H9 (cell line): ENCODE results near the gene EFEMP1. TPM values are rescaled to one million over a fixed set of nuclear protein-coding genes. Genes with fewer than 3 reads are reported as not detected.
"Not testable (repeated sequence)": the region's sequence is repeated elsewhere in the genome, so short reads cannot be mapped to it uniquely, and the experiment has no call there.

Source experiments
- DNase-seq: peaks from one replicate; pipeline ENCODE4 v3.0.0-alpha.2; 2017
- H2AFZ ChIP-seq: one replicate; pipeline ENCODE4 v1.6.1; 2013; ENCODE audit warnings: mild to moderate bottlenecking, low read length, control low read depth, moderate library complexity
- H2AK5ac ChIP-seq: 2 replicates; pipeline ENCODE4 v1.6.1; 2013; ENCODE audit warnings: low read length, control low read depth, mixed read lengths; ENCODE audit not compliant: insufficient read length
- H2BK120ac ChIP-seq: one replicate; pipeline ENCODE4 v1.6.1; 2013; ENCODE audit warnings: low read depth, mild to moderate bottlenecking, low read length, control low read depth, inconsistent platforms; ENCODE audit not compliant: poor library complexity, severe bottlenecking
- H2BK12ac ChIP-seq: 2 replicates; pipeline ENCODE4 v1.6.1; 2013; ENCODE audit warnings: low read length, control low read depth, mixed read lengths, low read depth; ENCODE audit not compliant: insufficient read length
- H2BK15ac ChIP-seq: 2 replicates; pipeline ENCODE4 v1.6.1; 2013; ENCODE audit warnings: low read depth, low read length, control low read depth
- H2BK20ac ChIP-seq: one replicate; pipeline ENCODE4 v1.6.1; 2013; ENCODE audit warnings: low read depth, mild to moderate bottlenecking, low read length, control low read depth, inconsistent platforms; ENCODE audit not compliant: poor library complexity, severe bottlenecking
- H2BK5ac ChIP-seq: 2 replicates; pipeline ENCODE4 v1.6.1; 2013; ENCODE audit warnings: low read length, control low read depth, mixed read lengths; ENCODE audit not compliant: insufficient read length
- H3K14ac ChIP-seq: 2 replicates; pipeline ENCODE4 v1.6.1; 2013; ENCODE audit warnings: low read length, control low read depth; ENCODE audit not compliant: insufficient read depth
- H3K18ac ChIP-seq: 2 replicates; pipeline ENCODE4 v1.6.1; 2013; ENCODE audit warnings: low read depth, mild to moderate bottlenecking, mixed read lengths, low read length, control low read depth; ENCODE audit not compliant: insufficient read length
- H3K23ac ChIP-seq: 2 replicates; pipeline ENCODE4 v1.6.1; 2013; ENCODE audit warnings: low read length, control low read depth, mixed read lengths, low read depth; ENCODE audit not compliant: insufficient read length
- H3K23me2 ChIP-seq: 2 replicates; pipeline ENCODE4 v1.6.1; 2013; ENCODE audit warnings: low read depth, mild to moderate bottlenecking, mixed read lengths, low read length, control low read depth; ENCODE audit not compliant: insufficient read length, poor library complexity, severe bottlenecking
- H3K27ac ChIP-seq: 2 replicates; pipeline ENCODE4 v1.5.1; 2013; ENCODE audit warnings: low read length, control low read depth, mixed read lengths, low read depth; ENCODE audit not compliant: insufficient read length
- H3K27me3 ChIP-seq: 2 replicates; pipeline ENCODE4 v1.6.1; 2013; ENCODE audit warnings: low read length, control low read depth, inconsistent platforms; ENCODE audit not compliant: insufficient read depth
- H3K4ac ChIP-seq: 2 replicates; pipeline ENCODE4 v1.6.1; 2013; ENCODE audit warnings: low read depth, mild to moderate bottlenecking, control low read depth, inconsistent platforms, low read length, moderate library complexity
- H3K4me1 ChIP-seq: 2 replicates; pipeline ENCODE4 v1.6.1; 2013; ENCODE audit warnings: low read length, control low read depth, inconsistent platforms; ENCODE audit not compliant: insufficient read depth
- H3K4me2 ChIP-seq: 2 replicates; pipeline ENCODE4 v1.6.1; 2013; ENCODE audit warnings: low read length, control low read depth, mixed read lengths; ENCODE audit not compliant: insufficient read length, insufficient read depth
- H3K56ac ChIP-seq: 2 replicates; pipeline ENCODE4 v1.6.1; 2013; ENCODE audit warnings: low read depth, mild to moderate bottlenecking, mixed read lengths, low read length, control low read depth; ENCODE audit not compliant: insufficient read length
- H3K79me1 ChIP-seq: 2 replicates; pipeline ENCODE4 v1.6.1; 2013; ENCODE audit warnings: low read depth, mild to moderate bottlenecking, moderate library complexity, low read length, control low read depth, inconsistent platforms; ENCODE audit not compliant: insufficient read depth, poor library complexity, severe bottlenecking
- H3K79me2 ChIP-seq: 2 replicates; pipeline ENCODE4 v1.6.1; 2013; ENCODE audit warnings: low read length, control low read depth, inconsistent platforms; ENCODE audit not compliant: insufficient read depth
- H3K9ac ChIP-seq: 2 replicates; pipeline ENCODE4 v1.6.1; 2013; ENCODE audit warnings: low read length, control low read depth, mixed read lengths; ENCODE audit not compliant: insufficient read length; ENCODE audit errors: extremely low read depth
- H3K9me3 ChIP-seq: one replicate; pipeline ENCODE4 v1.6.1; 2013; ENCODE audit warnings: low read depth, low read length, inconsistent platforms; ENCODE audit not compliant: control insufficient read depth
- H3T11ph ChIP-seq: one replicate; pipeline ENCODE4 v1.6.1; 2013; ENCODE audit warnings: mild to moderate bottlenecking, low read length, control low read depth, inconsistent platforms
- H4K20me1 ChIP-seq: one replicate; pipeline ENCODE4 v1.6.1; 2013; ENCODE audit not compliant: control insufficient read depth, insufficient read length, insufficient read depth
- H4K5ac ChIP-seq: 2 replicates; pipeline ENCODE4 v1.6.1; 2013; ENCODE audit warnings: low read depth, mild to moderate bottlenecking, mixed read lengths, low read length, control low read depth; ENCODE audit not compliant: insufficient read length
- H4K8ac ChIP-seq: replicated peaks from 2 replicates; pipeline ENCODE4 v1.6.1; 2013; ENCODE audit warnings: low read length, control low read depth, mixed read lengths, low read depth; ENCODE audit not compliant: insufficient read length
- H4K91ac ChIP-seq: 2 replicates; pipeline ENCODE4 v1.6.1; 2013; ENCODE audit warnings: low read depth, mild to moderate bottlenecking, moderate library complexity, mixed read lengths, low read length, control low read depth; ENCODE audit not compliant: insufficient read length
- H3K27ac Mint-ChIP-seq, 3 experiments: 2 replicates in 2 of 3; 3 replicates in 1 of 3; pipeline ENCODE4 v1.8.0; 2020 to 2021; ENCODE audit warnings: mixed read lengths in 3 of 3, mild to moderate bottlenecking in 1 of 3, moderate library complexity in 1 of 3
- H3K27me3 Mint-ChIP-seq: 2 replicates; pipeline ENCODE4 v1.8.0; 2021; ENCODE audit warnings: low read depth, mild to moderate bottlenecking, moderate library complexity, mixed read lengths
- H3K36me3 Mint-ChIP-seq, 3 experiments: 2 replicates in 2 of 3; 3 replicates in 1 of 3; pipeline ENCODE4 v1.8.0; 2020 to 2021; ENCODE audit warnings: low read depth in 3 of 3, mixed read lengths in 3 of 3; ENCODE audit not compliant: insufficient read depth in 1 of 3
- H3K4me1 Mint-ChIP-seq, 2 experiments: 2 replicates each; pipeline ENCODE4 v1.8.0; 2020; ENCODE audit warnings: mixed read lengths in 2 of 2
- H3K4me3 Mint-ChIP-seq, 2 experiments: 2 replicates in 1 of 2; 3 replicates in 1 of 2; pipeline ENCODE4 v1.8.0; 2020 to 2021; ENCODE audit warnings: mild to moderate bottlenecking in 2 of 2, mixed read lengths in 2 of 2, moderate library complexity in 1 of 2
- H3K9me3 Mint-ChIP-seq, 2 experiments: 2 replicates in 1 of 2; 3 replicates in 1 of 2; pipeline ENCODE4 v1.8.0; 2020; ENCODE audit warnings: mild to moderate bottlenecking in 2 of 2, mixed read lengths in 2 of 2, moderate library complexity in 1 of 2
- CTCF ChIP-seq: fragments of 200-600 bp; sonication (generic); conservative IDR thresholded peaks from 3 replicates; pipeline ENCODE4 v1.8.0; 2021; ENCODE audit warnings: antibody characterized with exemption, mild to moderate bottlenecking
- WGBS: extraction: QIAGEN DNeasy Blood & Tissue Kit; methylation state at CpG from one replicate; pipeline ENCODE4 v1.1.7; 2013; ENCODE audit warnings: missing lambda C conversion rate, low lambda C conversion rate, mixed read lengths; ENCODE audit not compliant: insufficient read length; ENCODE audit errors: extremely low coverage; 5-methylcytosine and 5-hydroxymethylcytosine counted together
- total RNA-seq: library from RNA; stranded (reverse); gene quantifications from 2 replicates; pipeline ENCODE4 v1.2.1, GENCODE V29; 2021

Gene EFEMP1
- total RNA-seq, 1 experiment from 2014 or later, result 3.5 TPM

GRCh38 chr2:55827855-55828254 lies 95.7 kb downstream of the EFEMP1 start:
- Mint-ChIP-seq H3K27me3 (peaks cover 2% of the 10 kb centered on the region), H3K36me3 (peaks cover 0 to 5% (median 0%) of the 10 kb centered on the region in 3 experiments; a peak in 3 of 7 replicates), H3K27ac (peak overlapping the region in 1 of 3 experiments; percentile 12; a peak in 1 of 7 replicates), H3K4me3 (no peak overlapping the region), H3K9me3 (peaks cover 3 to 7% of the 10 kb centered on the region in 2 experiments), H3K4me1 (peaks cover 12 to 14% of the 10 kb centered on the region in 2 experiments)
- H3K9ac ChIP-seq, result no peak overlapping the region
- H3K79me1 ChIP-seq, result no peaks in the 10 kb centered on the region
- no peak for TF ChIP-seq CTCF
- no peak overlapping the region for H2BK20ac ChIP-seq
- H4K20me1 ChIP-seq, result no peaks in the 10 kb centered on the region
- no peak overlapping the region for H3K4ac ChIP-seq
- no peak overlapping the region for H3K23ac ChIP-seq
- H2BK15ac ChIP-seq, result no peak overlapping the region
- H3K4me1 ChIP-seq, result no peaks in the 10 kb centered on the region
- no peak overlapping the region for H3K18ac ChIP-seq
- no peak overlapping the region for H2AK5ac ChIP-seq
- H3K79me2 ChIP-seq, result no peaks in the 10 kb centered on the region
- H2BK12ac ChIP-seq, result no peak overlapping the region
- H2BK5ac ChIP-seq, result no peak overlapping the region
- H3K14ac ChIP-seq, result no peak overlapping the region
- H4K5ac ChIP-seq, result no peak overlapping the region
- H3T11ph ChIP-seq, result no peak overlapping the region
- no peak overlapping the region for H4K8ac ChIP-seq
- no peak overlapping the region for H4K91ac ChIP-seq
- H3K27me3 ChIP-seq, result no peaks in the 10 kb centered on the region
- H3K27ac ChIP-seq, result no peak overlapping the region
- no CpG with 5 or more reads among the region's 1 CpG for WGBS
- no peak for DNase-seq
- H2AFZ ChIP-seq, result no peak overlapping the region
- H3K9me3 ChIP-seq, result no peaks in the 10 kb centered on the region
- H3K4me2 ChIP-seq, result no peak overlapping the region
- H2BK120ac ChIP-seq, result no peak overlapping the region
- H3K56ac ChIP-seq, result no peak overlapping the region
- no peaks in the 10 kb centered on the region for H3K23me2 ChIP-seq

DNA sequence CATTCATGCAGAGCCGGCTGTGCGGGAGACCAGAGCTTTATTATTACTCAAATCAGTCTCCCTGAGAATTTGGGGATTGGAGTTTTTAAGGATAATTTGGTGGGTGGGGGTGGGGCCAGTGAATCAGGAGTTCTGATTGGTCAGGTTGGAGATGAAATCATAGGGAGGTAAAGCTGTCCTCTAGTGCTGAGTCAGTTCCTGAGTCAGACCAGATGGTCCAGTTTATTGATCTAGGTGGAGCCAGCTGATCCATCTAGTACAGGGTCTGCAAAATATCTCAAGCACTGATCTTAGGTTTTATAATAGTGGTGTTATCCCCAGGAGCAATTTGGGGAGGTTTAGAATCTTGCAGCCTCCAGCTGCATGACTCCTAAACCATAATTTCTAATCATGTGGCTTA lies 96.2 kb downstream of the EFEMP1 start:
- not testable (repeated sequence) for H2AFZ ChIP-seq, H3K27ac ChIP-seq, H3K4me1 ChIP-seq, H3K36me3 Mint-ChIP-seq, H4K5ac ChIP-seq, H3K79me1 ChIP-seq, H3K23ac ChIP-seq, H4K91ac ChIP-seq, H3K56ac ChIP-seq, H3K27me3 ChIP-seq, H2BK20ac ChIP-seq, H3K14ac ChIP-seq, H3K79me2 ChIP-seq, H2BK120ac ChIP-seq, H4K8ac ChIP-seq, H3T11ph ChIP-seq, H3K4ac ChIP-seq, DNase-seq, H2BK5ac ChIP-seq, H3K9ac ChIP-seq, H2BK12ac ChIP-seq, H3K27me3 Mint-ChIP-seq, H3K4me2 ChIP-seq, H3K9me3 Mint-ChIP-seq, H3K23me2 ChIP-seq, H4K20me1 ChIP-seq, H3K18ac ChIP-seq, H2AK5ac ChIP-seq, H2BK15ac ChIP-seq, H3K9me3 ChIP-seq, H3K4me3 Mint-ChIP-seq
- no CpG with 5 or more reads among the region's 2 CpGs for WGBS
- Mint-ChIP-seq H3K27ac (0 out of 7 replicates have a peak overlapping the region, but pooled peaks of 1 of the 3 experiments have one; percentile 12), H3K4me1 (peaks cover 12 to 14% of the 10 kb centered on the region in 2 experiments)
